Measurements from ENCODE around the gene CCT6A. TPM values are rescaled to one million over a fixed set of nuclear protein-coding genes. Genes with fewer than 3 reads are reported as not detected.
"Not testable (repeated sequence)": the region's sequence is repeated elsewhere in the genome, so short reads cannot be mapped to it uniquely, and the experiment has no call there.

CCT6A gene
- total RNA-seq, 3 donors from 2014 or later: 75.7 to 137 (median 112) TPM

DNA sequence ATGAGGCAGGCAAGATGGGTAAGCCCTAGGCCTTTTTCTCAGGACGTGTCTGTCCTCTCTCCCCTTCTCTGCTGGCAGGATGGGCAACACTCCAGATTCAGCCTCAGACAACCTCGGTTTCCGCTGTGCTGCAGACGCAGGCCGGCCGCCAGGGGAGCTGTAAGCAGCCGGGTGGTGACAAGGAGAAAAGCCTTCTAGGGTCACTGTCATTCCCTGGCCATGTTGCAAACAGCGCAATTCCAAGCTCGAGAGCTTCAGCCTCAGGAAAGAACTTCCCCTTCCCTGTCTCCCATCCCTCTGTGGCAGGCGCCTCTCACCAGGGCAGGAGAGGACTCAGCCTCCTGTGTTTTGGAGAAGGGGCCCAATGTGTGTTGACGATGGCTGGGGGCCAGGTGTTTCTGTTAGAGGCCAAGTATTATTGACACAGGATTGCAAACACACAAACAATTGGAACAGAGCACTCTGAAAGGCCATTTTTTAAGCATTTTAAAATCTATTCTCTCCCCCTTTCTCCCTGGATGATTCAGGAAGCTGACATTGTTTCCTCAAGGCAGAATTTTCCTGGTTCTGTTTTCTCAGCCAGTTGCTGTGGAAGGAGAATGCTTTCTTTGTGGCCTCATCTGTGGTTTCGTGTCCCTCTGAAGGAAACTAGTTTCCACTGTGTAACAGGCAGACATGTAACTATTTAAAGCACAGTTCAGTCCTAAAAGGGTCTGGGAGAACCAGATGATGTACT is 28.1 kb downstream of the CCT6A start:
- DNase-seq (ENCODE audit: low spot score in 2 of 2): peak; percentile 86 to 87
- peaks cover 7 to 22% of the 10 kb centered on the region in 2 donors for H3K4me1 ChIP-seq
- intact Hi-C loops (cut with DNase I; ENCODE audit: low total_unique reads): no loop called here
- TF ChIP-seq POLR2A (IDR thresholded peaks at IDR 0.05): no peak
- peak in 2 of 3 donors; percentile 26 to 55 for TF ChIP-seq POLR2AphosphoS5 (IDR thresholded peaks at IDR 0.05)
- TF ChIP-seq, protein P1, sequence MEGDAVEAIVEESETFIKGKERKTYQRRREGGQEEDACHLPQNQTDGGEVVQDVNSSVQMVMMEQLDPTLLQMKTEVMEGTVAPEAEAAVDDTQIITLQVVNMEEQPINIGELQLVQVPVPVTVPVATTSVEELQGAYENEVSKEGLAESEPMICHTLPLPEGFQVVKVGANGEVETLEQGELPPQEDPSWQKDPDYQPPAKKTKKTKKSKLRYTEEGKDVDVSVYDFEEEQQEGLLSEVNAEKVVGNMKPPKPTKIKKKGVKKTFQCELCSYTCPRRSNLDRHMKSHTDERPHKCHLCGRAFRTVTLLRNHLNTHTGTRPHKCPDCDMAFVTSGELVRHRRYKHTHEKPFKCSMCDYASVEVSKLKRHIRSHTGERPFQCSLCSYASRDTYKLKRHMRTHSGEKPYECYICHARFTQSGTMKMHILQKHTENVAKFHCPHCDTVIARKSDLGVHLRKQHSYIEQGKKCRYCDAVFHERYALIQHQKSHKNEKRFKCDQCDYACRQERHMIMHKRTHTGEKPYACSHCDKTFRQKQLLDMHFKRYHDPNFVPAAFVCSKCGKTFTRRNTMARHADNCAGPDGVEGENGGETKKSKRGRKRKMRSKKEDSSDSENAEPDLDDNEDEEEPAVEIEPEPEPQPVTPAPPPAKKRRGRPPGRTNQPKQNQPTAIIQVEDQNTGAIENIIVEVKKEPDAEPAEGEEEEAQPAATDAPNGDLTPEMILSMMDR (IDR thresholded peaks at IDR 0.05): peak; percentile 73 to 84 (median 82)
- no peaks in the 10 kb centered on the region for H3K36me3 ChIP-seq
- H3K27ac ChIP-seq: peak overlapping the region; percentile 92
- peak overlapping the region in 2 of 3 donors; percentile 1 to 17 for H3K4me3 ChIP-seq
- H3K9me3 ChIP-seq: no peaks in the 10 kb centered on the region
- H3K27me3 ChIP-seq: no peaks in the 10 kb centered on the region

DNA sequence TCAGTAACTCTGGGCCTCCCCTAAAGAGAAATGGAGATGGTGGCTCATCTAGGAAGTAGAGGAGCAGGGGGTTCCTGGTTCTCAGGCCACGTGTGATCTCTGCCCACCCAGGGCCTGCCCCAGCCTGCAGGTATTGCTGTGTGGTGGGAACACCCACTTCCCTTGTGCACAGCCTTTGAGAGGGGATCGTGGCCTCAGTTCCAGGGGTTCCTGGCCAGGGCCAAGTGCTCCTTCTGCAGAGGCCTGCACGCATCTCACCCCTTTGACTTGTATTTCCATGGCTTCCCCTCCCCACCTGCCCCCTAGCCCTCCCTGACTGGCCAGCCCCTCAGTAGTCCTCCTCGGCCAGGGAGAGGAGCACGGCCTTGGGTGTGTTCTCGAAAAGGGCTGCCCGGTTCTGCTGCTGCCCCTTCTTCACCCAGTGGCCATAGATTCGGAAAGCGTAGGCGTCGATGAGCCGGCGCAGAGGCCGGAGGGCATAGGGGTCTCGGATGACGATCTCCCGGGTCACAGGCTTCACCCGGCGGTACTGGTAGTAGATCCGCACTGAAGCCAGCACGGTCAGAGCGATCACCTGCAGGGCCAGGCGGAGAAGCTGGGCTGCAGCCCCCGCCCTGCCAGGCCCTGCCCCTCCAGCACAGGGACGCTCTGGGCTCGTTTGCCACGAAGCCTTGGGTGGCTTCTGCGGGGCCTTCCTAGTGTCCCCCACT is 29.3 kb downstream of the CCT6A start:
- intact Hi-C loops (cut with DNase I; ENCODE audit: low total_unique reads): not testable (repeated sequence)

DNA sequence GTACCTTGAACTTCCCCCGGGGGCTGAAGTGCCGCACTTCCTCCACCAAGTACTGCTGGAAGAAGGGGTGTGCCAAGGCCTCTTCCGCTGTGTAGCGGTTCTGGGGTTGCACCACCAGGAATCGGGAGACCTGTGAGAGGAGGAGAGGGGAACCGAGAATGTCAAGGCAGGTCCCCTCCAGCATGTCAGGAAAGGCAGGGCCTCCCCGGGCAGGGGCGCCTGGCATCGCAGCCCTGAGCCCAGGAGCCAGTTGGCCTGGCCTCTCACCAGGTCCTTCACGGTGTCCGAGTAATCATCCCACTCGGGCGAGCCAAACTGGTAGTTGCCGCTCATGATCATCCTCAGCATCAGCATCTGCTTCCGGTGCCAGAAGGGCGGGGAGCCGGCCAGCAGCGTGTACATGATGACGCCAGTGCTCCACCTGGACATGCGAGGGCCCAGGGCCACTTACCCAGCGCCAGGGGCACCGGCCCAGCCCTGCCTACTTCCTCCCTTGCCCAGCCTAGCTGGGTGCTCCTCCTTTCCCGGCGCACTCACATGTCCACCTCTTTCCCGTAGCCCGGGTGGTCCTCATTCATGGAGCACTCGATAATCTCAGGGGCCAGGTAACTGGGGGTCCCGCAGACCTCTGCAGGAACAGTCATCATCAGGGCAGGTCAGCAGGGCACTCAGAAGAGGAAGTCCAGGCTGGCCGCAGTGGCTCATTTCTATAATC is 30.2 kb downstream of the CCT6A start:
- DNase-seq (ENCODE audit: low spot score in 2 of 2): no peak
- Histone ChIP-seq H3K27me3 (no peaks in the 10 kb centered on the region), H3K9me3 (no peaks in the 10 kb centered on the region), H3K27ac (peak overlapping the region in 1 of 2 donors; percentile 92), H3K36me3 (no peaks in the 10 kb centered on the region), H3K4me3 (no peak overlapping the region), H3K4me1 (peaks cover 7 to 22% of the 10 kb centered on the region in 2 donors)
- TF ChIP-seq POLR2AphosphoS5 (IDR thresholded peaks at IDR 0.05) (no peak), POLR2A (IDR thresholded peaks at IDR 0.05) (no peak)
- TF ChIP-seq, protein P1 (IDR thresholded peaks at IDR 0.05): no peak
- intact Hi-C loops (cut with DNase I; ENCODE audit: low total_unique reads): no loop called here

More for the DNA sequence above, 29.3 kb downstream of the CCT6A start:
- not testable (repeated sequence) for DNase-seq (ENCODE audit: low spot score in 2 of 2); H3K4me3 ChIP-seq; H3K36me3 ChIP-seq; H3K27me3 ChIP-seq; H3K9me3 ChIP-seq
- peaks cover 7 to 22% of the 10 kb centered on the region in 2 donors for H3K4me1 ChIP-seq
- H3K27ac ChIP-seq: peak overlapping the region; percentile 72 to 92

DNA sequence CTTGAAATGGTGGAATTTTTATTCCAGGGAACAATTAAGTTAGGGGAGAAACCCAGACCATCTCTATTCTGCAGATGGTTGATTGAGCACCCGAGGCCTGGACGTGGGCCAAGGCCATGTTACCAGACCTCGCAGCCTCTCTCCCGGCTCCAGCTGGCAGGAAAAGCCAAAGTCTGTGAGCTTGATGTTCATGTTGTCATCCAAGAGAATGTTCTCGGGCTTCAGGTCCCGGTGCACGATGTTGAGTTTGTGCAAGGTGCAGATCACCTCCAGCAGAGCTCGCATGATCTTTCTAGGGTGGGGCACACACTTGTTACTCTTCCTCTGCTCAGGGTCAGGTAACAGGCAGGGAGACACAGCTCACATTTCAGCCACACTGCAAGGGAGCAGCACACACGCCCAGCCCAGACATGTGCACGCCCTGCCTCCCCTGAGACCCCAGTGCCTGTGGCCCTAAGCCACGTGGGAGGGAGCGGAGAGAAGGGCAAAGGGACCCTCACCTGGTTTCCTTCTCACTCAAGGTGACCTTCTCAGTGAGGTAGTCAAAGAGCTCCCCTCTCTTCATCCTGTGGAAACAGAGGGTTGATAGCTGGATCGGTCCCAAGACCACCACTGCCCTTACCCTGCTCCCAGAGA is 31.7 kb downstream of the CCT6A start:
- H3K36me3 ChIP-seq: no peaks in the 10 kb centered on the region
- DNase-seq (ENCODE audit: low spot score in 2 of 2): no peak
- H3K27me3 ChIP-seq: no peaks in the 10 kb centered on the region
- intact Hi-C loops (cut with DNase I; ENCODE audit: low total_unique reads): no loop called here
- no peak overlapping the region for H3K4me3 ChIP-seq
- TF ChIP-seq POLR2A (IDR thresholded peaks at IDR 0.05) (no peak), POLR2AphosphoS5 (IDR thresholded peaks at IDR 0.05) (no peak)
- TF ChIP-seq, protein P1 (IDR thresholded peaks at IDR 0.05): no peak
- no peaks in the 10 kb centered on the region for H3K9me3 ChIP-seq
- peaks cover 7 to 22% of the 10 kb centered on the region in 2 donors for H3K4me1 ChIP-seq
- no peak overlapping the region for H3K27ac ChIP-seq

DNA sequence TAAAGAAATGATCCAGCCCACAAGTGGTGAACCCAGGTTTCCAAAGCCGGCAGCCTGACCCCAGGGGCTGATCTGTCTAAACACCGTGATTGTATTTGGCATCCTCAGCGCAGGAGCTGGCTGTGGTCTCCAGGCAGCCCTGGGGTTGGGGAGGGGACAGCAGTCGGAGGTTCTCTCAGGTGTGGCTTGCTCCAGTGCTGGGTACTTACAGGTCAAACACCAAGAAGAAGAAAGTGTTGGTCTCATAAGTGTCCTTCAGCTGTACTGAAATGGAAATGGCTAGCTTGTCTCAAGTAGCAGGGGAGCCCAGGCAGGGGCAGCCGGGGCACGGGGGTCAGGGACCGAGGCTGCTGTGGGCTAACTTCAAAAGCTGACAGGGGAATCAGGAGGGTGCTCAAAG is 35.2 kb downstream of the CCT6A start:
- H3K4me3 ChIP-seq: no peak overlapping the region
- no peaks in the 10 kb centered on the region for H3K36me3 ChIP-seq
- H3K27me3 ChIP-seq: no peaks in the 10 kb centered on the region
- no peaks in the 10 kb centered on the region for H3K4me1 ChIP-seq
- H3K27ac ChIP-seq: no peak overlapping the region
- no peaks in the 10 kb centered on the region for H3K9me3 ChIP-seq
- no peak for DNase-seq (ENCODE audit: low spot score in 2 of 2)
- no peak for TF ChIP-seq POLR2A (IDR thresholded peaks at IDR 0.05)
- TF ChIP-seq, protein P1 (IDR thresholded peaks at IDR 0.05): no peak
- TF ChIP-seq POLR2AphosphoS5 (IDR thresholded peaks at IDR 0.05): no peak
- intact Hi-C loops (cut with DNase I; ENCODE audit: low total_unique reads): no loop called here

Data from breast epithelium (tissue), 4 donors.